ENCODE measurements around the gene CHST11.

GRCh38 chr12:104513681-104514080 is 56.9 kb downstream of the CHST11 start:
- TF ChIP-seq MYB (IDR thresholded peaks at IDR 0.05; ENCODE audit: borderline replicate concordance, low read depth, low read length) (no peak), CEBPB (IDR thresholded peaks at IDR 0.05; ENCODE audit: borderline replicate concordance in 1 of 2, low read depth in 2 of 2, low read length in 2 of 2) (no peak), ZNF217 (IDR thresholded peaks at IDR 0.05) (no peak), SPI1 (IDR thresholded peaks at IDR 0.05; ENCODE audit: borderline replicate concordance, insufficient read depth, low read depth, low read length) (no peak), ATF3 (IDR thresholded peaks at IDR 0.05; ENCODE audit: borderline replicate concordance, extremely low read depth, low read depth, low read length) (no peak), HCFC1 (IDR thresholded peaks at IDR 0.05; ENCODE audit: low read length) (no peak), CTCF (IDR thresholded peaks at IDR 0.05 in 2 of 3, conservative IDR thresholded peaks at IDR 0.05 in 1 of 3; ENCODE audit: control insufficient read depth in 2 of 3, extremely low read depth in 1 of 3, insufficient read depth in 1 of 3, low read depth in 3 of 3, low read length in 3 of 3) (no peak), MAX (IDR thresholded peaks at IDR 0.05; ENCODE audit: low read depth, low read length) (no peak), RB1 (IDR thresholded peaks at IDR 0.05; ENCODE audit: borderline replicate concordance) (no peak), TCF7 (IDR thresholded peaks at IDR 0.05; ENCODE audit: borderline replicate concordance) (no peak), POLR2A (IDR thresholded peaks at IDR 0.05; ENCODE audit: low read depth, low read length) (no peak)
